GM23338 (cell line): ENCODE results near the gene SYNE2. TPM values are rescaled to one million over a fixed set of nuclear protein-coding genes. Genes with fewer than 3 reads are reported as not detected.
"Not testable (repeated sequence)": the region's sequence is repeated elsewhere in the genome, so short reads cannot be mapped to it uniquely, and the experiment has no call there.

Source experiments
- ATAC-seq: fragments of 200-7000 bp; cut with Tn5 transposase; 3 replicates; pipeline ENCODE4 v1.9.1; 2020
- DNase-seq: peaks from one replicate; pipeline ENCODE4 v3.0.0-alpha.2; 2015; ENCODE audit warnings: low spot score
- H2AFZ ChIP-seq: fragments of 200-600 bp; sonication (generic); 2 replicates; pipeline ENCODE4 v1.8.0; 2016; ENCODE audit warnings: antibody characterized with exemption, mild to moderate bottlenecking, moderate library complexity
- H3F3A ChIP-seq: fragments of 200-600 bp; sonication (generic); replicated peaks from 2 replicates; pipeline ENCODE4 v1.8.0; 2017; ENCODE audit warnings: antibody characterized with exemption, mixed run types, low read depth
- H3K27ac ChIP-seq: fragments of 200-600 bp; sonication (generic); 2 replicates; pipeline ENCODE4 v1.6.1; 2016; ENCODE audit warnings: low read depth
- H3K27me3 ChIP-seq: fragments of 200-600 bp; sonication (generic); 2 replicates; pipeline ENCODE4 v1.8.0; 2016; ENCODE audit warnings: mild to moderate bottlenecking, mixed run types, moderate library complexity; ENCODE audit not compliant: insufficient read depth
- H3K36me3 ChIP-seq: fragments of 200-600 bp; sonication (generic); 2 replicates; pipeline ENCODE4 v1.8.0; 2016; ENCODE audit warnings: mild to moderate bottlenecking; ENCODE audit not compliant: insufficient read depth
- H3K4me1 ChIP-seq: fragments of 200-600 bp; sonication (generic); 2 replicates; pipeline ENCODE4 v1.8.0; 2016; ENCODE audit warnings: mild to moderate bottlenecking, moderate library complexity; ENCODE audit not compliant: insufficient read depth
- H3K4me2 ChIP-seq: fragments of 200-600 bp; sonication (generic); 2 replicates; pipeline ENCODE4 v1.7.1; 2017; ENCODE audit warnings: mixed run types
- H3K4me3 ChIP-seq: fragments of 200-600 bp; sonication (generic); 2 replicates; pipeline ENCODE4 v1.6.1; 2016; ENCODE audit warnings: mixed run types
- H3K79me2 ChIP-seq: fragments of 200-600 bp; sonication (generic); replicated peaks from 2 replicates; pipeline ENCODE4 v1.8.0; 2017; ENCODE audit warnings: mild to moderate bottlenecking; ENCODE audit not compliant: insufficient read depth
- H3K9me2 ChIP-seq: fragments of 200-600 bp; sonication (generic); 2 replicates; pipeline ENCODE4 v1.8.0; 2017; ENCODE audit not compliant: insufficient read depth
- H4K20me1 ChIP-seq: fragments of 200-600 bp; sonication (generic); replicated peaks from 2 replicates; pipeline ENCODE4 v1.8.0; 2017; ENCODE audit warnings: mild to moderate bottlenecking; ENCODE audit not compliant: insufficient read depth
- H3K27ac Mint-ChIP-seq: 2 replicates; pipeline ENCODE4 v1.8.0; 2020; ENCODE audit warnings: inconsistent platforms, mild to moderate bottlenecking, moderate library complexity, mixed read lengths
- H3K27me3 Mint-ChIP-seq: 3 replicates; pipeline ENCODE4 v1.8.0; 2022; ENCODE audit warnings: low read depth, mild to moderate bottlenecking, moderate library complexity, mixed read lengths, inconsistent platforms; ENCODE audit not compliant: insufficient read depth, poor library complexity
- H3K36me3 Mint-ChIP-seq: 3 replicates; pipeline ENCODE4 v1.8.0; 2021; ENCODE audit warnings: low read depth, mild to moderate bottlenecking, inconsistent platforms, moderate library complexity, mixed read lengths
- H3K4me1 Mint-ChIP-seq: 3 replicates; pipeline ENCODE4 v1.8.0; 2020; ENCODE audit warnings: mild to moderate bottlenecking, inconsistent platforms, mixed read lengths
- H3K4me3 Mint-ChIP-seq: 3 replicates; pipeline ENCODE4 v1.8.0; 2021; ENCODE audit warnings: moderate library complexity, mild to moderate bottlenecking, inconsistent platforms, mixed read lengths
- H3K9me3 Mint-ChIP-seq: 3 replicates; pipeline ENCODE4 v1.8.0; 2020; ENCODE audit warnings: moderate library complexity, mild to moderate bottlenecking, inconsistent platforms, mixed read lengths
- EZH2 ChIP-seq: fragments of 200-600 bp; sonication (generic); IDR thresholded peaks from one replicate; pipeline ENCODE4 v1.8.0; 2017; ENCODE audit warnings: antibody characterized with exemption, mild to moderate bottlenecking, low read depth; ENCODE audit not compliant: unreplicated experiment
- EZH2phosphoT487 ChIP-seq: fragments of 200-600 bp; sonication (generic); IDR thresholded peaks from one replicate; pipeline ENCODE4 v1.8.1; 2018; ENCODE audit warnings: antibody characterized with exemption; ENCODE audit not compliant: unreplicated experiment
- NANOG ChIP-seq: IDR thresholded peaks from 2 replicates; pipeline ENCODE4 v1.6.1; 2016; ENCODE audit warnings: antibody characterized with exemption, borderline replicate concordance
- STAT1 ChIP-seq: IDR thresholded peaks from one replicate; pipeline ENCODE4 v1.6.1; 2016; ENCODE audit warnings: antibody characterized with exemption; ENCODE audit not compliant: unreplicated experiment
- ZNF114 ChIP-seq: fragments of 250-450 bp; sonication (Bioruptor Pico); IDR thresholded peaks from 2 replicates; pipeline ENCODE4 v1.5.0; 2020; ENCODE audit warnings: mild to moderate bottlenecking, moderate library complexity
- ZNF331 ChIP-seq: fragments of 250-450 bp; sonication (Bioruptor Pico); IDR thresholded peaks from 2 replicates; pipeline ENCODE4 v1.5.0; 2020; ENCODE audit warnings: low read depth, mild to moderate bottlenecking, moderate library complexity
- polyA plus RNA-seq: library from polyadenylated mRNA; unstranded; fragments of >200 nt; fragmentation: Nextera tagmentation; extraction: Ambion mirVana; gene quantifications from 2 replicates; pipeline ENCODE4 v1.2.1, GENCODE V29; 2016
- total RNA-seq: library from RNA; depleted of rRNA; stranded (reverse); fragments of >200 nt; shearing (Covaris generic); gene quantifications from 2 replicates; pipeline ENCODE4 v1.2.3, GENCODE V29; 2014
- TF ChIP-seq, protein P1 (sequence below): IDR thresholded peaks from one replicate; pipeline ENCODE4 v1.6.1; 2018; ENCODE audit warnings: antibody characterized with exemption; ENCODE audit not compliant: unreplicated experiment
- TF ChIP-seq, protein P2 (sequence below), 2 experiments: fragments of 200-600 bp in 1 of 2; sonication (generic) in 1 of 2; conservative IDR thresholded peaks; 2 replicates each; pipeline versions ENCODE4 v1.5.1 to v1.6.1; 2016 to 2017; ENCODE audit warnings: antibody characterized with exemption in 2 of 2, low read depth in 2 of 2, mild to moderate bottlenecking in 2 of 2, moderate library complexity in 1 of 2
- TF ChIP-seq, protein P3 (sequence below): IDR thresholded peaks from 2 replicates; pipeline ENCODE4 v1.6.1; 2016; ENCODE audit warnings: antibody characterized with exemption
- TF ChIP-seq, protein P4 (sequence below): fragments of 250-450 bp; sonication (Bioruptor Pico); IDR thresholded peaks from 2 replicates; pipeline ENCODE4 v1.5.0; 2020; ENCODE audit warnings: mild to moderate bottlenecking, moderate library complexity

Gene SYNE2
- total and polyA plus RNA-seq, 2 experiments from 2014 or later = 34.3 to 86.5 TPM

DNA sequence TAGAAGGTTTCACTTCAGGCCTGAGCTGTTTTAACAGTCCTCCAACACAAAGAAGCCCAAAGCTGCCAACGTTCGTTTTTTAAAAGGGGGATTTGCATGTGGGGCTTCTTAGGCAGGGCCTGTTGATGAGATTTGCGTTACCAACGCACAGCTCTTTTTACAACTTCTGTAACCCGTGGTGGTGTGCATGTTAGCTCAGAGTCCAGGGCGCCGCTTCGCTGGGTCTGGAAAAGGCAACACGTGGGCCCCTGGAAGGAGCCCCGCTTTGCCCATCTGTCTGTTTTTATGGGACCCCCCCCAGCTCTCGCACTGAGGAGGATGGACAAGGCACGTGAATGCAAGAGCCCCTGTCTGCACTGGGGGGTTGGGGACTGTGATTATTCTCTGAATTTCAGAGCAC, 357.4 kb downstream of the SYNE2 start:
- Histone ChIP-seq H3K27ac (no peak overlapping the region), H3K4me1 (no peaks in the 10 kb centered on the region), H2AFZ (no peak overlapping the region), H3K4me2 (no peak overlapping the region), H4K20me1 (no peaks in the 10 kb centered on the region), H3K79me2 (no peaks in the 10 kb centered on the region), H3K27me3 (no peaks in the 10 kb centered on the region), H3K36me3 (peaks cover 22% of the 10 kb centered on the region), H3K4me3 (no peak overlapping the region), H3F3A (no peaks in the 10 kb centered on the region), H3K9me2 (no peaks in the 10 kb centered on the region)
- Mint-ChIP-seq H3K36me3 (peaks cover 49% of the 10 kb centered on the region), H3K27ac (no peak overlapping the region), H3K9me3 (no peaks in the 10 kb centered on the region), H3K4me1 (peaks cover 7% of the 10 kb centered on the region), H3K4me3 (no peak overlapping the region), H3K27me3 (peaks cover 5% of the 10 kb centered on the region)
- DNase-seq = no peak
- no peak for ATAC-seq
- no peak for TF ChIP-seq NANOG
- no peak for TF ChIP-seq STAT1
- TF ChIP-seq, protein P1, sequence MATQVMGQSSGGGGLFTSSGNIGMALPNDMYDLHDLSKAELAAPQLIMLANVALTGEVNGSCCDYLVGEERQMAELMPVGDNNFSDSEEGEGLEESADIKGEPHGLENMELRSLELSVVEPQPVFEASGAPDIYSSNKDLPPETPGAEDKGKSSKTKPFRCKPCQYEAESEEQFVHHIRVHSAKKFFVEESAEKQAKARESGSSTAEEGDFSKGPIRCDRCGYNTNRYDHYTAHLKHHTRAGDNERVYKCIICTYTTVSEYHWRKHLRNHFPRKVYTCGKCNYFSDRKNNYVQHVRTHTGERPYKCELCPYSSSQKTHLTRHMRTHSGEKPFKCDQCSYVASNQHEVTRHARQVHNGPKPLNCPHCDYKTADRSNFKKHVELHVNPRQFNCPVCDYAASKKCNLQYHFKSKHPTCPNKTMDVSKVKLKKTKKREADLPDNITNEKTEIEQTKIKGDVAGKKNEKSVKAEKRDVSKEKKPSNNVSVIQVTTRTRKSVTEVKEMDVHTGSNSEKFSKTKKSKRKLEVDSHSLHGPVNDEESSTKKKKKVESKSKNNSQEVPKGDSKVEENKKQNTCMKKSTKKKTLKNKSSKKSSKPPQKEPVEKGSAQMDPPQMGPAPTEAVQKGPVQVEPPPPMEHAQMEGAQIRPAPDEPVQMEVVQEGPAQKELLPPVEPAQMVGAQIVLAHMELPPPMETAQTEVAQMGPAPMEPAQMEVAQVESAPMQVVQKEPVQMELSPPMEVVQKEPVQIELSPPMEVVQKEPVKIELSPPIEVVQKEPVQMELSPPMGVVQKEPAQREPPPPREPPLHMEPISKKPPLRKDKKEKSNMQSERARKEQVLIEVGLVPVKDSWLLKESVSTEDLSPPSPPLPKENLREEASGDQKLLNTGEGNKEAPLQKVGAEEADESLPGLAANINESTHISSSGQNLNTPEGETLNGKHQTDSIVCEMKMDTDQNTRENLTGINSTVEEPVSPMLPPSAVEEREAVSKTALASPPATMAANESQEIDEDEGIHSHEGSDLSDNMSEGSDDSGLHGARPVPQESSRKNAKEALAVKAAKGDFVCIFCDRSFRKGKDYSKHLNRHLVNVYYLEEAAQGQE = no peak
- TF ChIP-seq, protein P2, sequence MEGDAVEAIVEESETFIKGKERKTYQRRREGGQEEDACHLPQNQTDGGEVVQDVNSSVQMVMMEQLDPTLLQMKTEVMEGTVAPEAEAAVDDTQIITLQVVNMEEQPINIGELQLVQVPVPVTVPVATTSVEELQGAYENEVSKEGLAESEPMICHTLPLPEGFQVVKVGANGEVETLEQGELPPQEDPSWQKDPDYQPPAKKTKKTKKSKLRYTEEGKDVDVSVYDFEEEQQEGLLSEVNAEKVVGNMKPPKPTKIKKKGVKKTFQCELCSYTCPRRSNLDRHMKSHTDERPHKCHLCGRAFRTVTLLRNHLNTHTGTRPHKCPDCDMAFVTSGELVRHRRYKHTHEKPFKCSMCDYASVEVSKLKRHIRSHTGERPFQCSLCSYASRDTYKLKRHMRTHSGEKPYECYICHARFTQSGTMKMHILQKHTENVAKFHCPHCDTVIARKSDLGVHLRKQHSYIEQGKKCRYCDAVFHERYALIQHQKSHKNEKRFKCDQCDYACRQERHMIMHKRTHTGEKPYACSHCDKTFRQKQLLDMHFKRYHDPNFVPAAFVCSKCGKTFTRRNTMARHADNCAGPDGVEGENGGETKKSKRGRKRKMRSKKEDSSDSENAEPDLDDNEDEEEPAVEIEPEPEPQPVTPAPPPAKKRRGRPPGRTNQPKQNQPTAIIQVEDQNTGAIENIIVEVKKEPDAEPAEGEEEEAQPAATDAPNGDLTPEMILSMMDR (conservative IDR thresholded peaks at IDR 0.05; ENCODE audit: low read depth in 2 of 2) = no peak
- no peak for TF ChIP-seq EZH2
- TF ChIP-seq ZNF114 (CRISPR knock-in tag) = no peak
- TF ChIP-seq, protein P3, sequence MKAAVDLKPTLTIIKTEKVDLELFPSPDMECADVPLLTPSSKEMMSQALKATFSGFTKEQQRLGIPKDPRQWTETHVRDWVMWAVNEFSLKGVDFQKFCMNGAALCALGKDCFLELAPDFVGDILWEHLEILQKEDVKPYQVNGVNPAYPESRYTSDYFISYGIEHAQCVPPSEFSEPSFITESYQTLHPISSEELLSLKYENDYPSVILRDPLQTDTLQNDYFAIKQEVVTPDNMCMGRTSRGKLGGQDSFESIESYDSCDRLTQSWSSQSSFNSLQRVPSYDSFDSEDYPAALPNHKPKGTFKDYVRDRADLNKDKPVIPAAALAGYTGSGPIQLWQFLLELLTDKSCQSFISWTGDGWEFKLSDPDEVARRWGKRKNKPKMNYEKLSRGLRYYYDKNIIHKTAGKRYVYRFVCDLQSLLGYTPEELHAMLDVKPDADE = no peak
- TF ChIP-seq, protein P4, sequence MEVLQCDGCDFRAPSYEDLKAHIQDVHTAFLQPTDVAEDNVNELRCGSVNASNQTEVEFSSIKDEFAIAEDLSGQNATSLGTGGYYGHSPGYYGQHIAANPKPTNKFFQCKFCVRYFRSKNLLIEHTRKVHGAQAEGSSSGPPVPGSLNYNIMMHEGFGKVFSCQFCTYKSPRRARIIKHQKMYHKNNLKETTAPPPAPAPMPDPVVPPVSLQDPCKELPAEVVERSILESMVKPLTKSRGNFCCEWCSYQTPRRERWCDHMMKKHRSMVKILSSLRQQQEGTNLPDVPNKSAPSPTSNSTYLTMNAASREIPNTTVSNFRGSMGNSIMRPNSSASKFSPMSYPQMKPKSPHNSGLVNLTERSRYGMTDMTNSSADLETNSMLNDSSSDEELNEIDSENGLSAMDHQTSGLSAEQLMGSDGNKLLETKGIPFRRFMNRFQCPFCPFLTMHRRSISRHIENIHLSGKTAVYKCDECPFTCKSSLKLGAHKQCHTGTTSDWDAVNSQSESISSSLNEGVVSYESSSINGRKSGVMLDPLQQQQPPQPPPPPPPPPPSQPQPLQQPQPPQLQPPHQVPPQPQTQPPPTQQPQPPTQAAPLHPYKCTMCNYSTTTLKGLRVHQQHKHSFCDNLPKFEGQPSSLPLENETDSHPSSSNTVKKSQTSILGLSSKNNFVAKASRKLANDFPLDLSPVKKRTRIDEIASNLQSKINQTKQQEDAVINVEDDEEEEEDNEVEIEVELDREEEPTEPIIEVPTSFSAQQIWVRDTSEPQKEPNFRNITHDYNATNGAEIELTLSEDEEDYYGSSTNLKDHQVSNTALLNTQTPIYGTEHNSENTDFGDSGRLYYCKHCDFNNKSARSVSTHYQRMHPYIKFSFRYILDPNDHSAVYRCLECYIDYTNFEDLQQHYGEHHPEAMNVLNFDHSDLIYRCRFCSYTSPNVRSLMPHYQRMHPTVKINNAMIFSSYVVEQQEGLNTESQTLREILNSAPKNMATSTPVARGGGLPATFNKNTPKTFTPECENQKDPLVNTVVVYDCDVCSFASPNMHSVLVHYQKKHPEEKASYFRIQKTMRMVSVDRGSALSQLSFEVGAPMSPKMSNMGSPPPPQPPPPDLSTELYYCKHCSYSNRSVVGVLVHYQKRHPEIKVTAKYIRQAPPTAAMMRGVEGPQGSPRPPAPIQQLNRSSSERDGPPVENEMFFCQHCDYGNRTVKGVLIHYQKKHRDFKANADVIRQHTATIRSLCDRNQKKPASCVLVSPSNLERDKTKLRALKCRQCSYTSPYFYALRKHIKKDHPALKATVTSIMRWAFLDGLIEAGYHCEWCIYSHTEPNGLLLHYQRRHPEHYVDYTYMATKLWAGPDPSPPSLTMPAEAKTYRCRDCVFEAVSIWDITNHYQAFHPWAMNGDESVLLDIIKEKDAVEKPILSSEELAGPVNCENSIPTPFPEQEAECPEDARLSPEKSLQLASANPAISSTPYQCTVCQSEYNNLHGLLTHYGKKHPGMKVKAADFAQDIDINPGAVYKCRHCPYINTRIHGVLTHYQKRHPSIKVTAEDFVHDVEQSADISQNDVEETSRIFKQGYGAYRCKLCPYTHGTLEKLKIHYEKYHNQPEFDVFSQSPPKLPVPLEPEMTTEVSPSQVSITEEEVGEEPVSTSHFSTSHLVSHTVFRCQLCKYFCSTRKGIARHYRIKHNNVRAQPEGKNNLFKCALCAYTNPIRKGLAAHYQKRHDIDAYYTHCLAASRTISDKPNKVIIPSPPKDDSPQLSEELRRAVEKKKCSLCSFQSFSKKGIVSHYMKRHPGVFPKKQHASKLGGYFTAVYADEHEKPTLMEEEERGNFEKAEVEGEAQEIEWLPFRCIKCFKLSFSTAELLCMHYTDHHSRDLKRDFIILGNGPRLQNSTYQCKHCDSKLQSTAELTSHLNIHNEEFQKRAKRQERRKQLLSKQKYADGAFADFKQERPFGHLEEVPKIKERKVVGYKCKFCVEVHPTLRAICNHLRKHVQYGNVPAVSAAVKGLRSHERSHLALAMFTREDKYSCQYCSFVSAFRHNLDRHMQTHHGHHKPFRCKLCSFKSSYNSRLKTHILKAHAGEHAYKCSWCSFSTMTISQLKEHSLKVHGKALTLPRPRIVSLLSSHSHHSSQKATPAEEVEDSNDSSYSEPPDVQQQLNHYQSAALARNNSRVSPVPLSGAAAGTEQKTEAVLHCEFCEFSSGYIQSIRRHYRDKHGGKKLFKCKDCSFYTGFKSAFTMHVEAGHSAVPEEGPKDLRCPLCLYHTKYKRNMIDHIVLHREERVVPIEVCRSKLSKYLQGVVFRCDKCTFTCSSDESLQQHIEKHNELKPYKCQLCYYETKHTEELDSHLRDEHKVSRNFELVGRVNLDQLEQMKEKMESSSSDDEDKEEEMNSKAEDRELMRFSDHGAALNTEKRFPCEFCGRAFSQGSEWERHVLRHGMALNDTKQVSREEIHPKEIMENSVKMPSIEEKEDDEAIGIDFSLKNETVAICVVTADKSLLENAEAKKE = no peak
- TF ChIP-seq EZH2phosphoT487 = no peak
- no peak for TF ChIP-seq ZNF331 (CRISPR knock-in tag)

DNA sequence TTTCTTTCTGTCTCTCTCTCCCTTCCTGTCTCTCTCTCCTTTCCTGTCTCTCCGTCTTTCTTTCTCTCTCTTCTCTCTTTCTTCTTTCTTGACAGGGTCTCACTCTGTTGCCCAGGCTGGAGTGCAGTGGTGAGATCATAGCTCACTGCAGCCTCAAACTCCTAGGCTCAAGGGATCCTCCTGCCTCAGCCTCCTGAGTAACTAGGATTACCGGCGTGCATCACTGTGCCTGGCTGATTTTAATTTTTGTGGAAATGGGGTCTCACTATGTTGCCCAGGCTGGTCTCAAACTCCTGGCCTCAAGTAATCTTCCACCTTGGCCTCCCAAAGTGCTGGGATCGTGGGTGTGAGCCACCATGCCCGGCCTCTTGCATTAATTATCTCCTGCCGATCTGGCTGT, 358.1 kb downstream of the SYNE2 start:
- not testable (repeated sequence) for H3K79me2 ChIP-seq, H4K20me1 ChIP-seq, H3K4me2 ChIP-seq, H3K9me3 Mint-ChIP-seq, H2AFZ ChIP-seq, H3K27me3 ChIP-seq, DNase-seq, H3K27ac ChIP-seq, H3K27me3 Mint-ChIP-seq, H3K4me3 Mint-ChIP-seq, H3K4me1 Mint-ChIP-seq, H3K9me2 ChIP-seq, H3F3A ChIP-seq, ATAC-seq, H3K27ac Mint-ChIP-seq, H3K4me3 ChIP-seq, H3K4me1 ChIP-seq
- peaks cover 22% of the 10 kb centered on the region for H3K36me3 ChIP-seq
- H3K36me3 Mint-ChIP-seq = peaks cover 56% of the 10 kb centered on the region
